Measurements from ENCODE around the gene OPN4. TPM values are rescaled to one million over a fixed set of nuclear protein-coding genes. Genes with fewer than 3 reads are reported as not detected.

Gene OPN4
- total and polyA plus RNA-seq, 10 donors, result not detected

DNA sequence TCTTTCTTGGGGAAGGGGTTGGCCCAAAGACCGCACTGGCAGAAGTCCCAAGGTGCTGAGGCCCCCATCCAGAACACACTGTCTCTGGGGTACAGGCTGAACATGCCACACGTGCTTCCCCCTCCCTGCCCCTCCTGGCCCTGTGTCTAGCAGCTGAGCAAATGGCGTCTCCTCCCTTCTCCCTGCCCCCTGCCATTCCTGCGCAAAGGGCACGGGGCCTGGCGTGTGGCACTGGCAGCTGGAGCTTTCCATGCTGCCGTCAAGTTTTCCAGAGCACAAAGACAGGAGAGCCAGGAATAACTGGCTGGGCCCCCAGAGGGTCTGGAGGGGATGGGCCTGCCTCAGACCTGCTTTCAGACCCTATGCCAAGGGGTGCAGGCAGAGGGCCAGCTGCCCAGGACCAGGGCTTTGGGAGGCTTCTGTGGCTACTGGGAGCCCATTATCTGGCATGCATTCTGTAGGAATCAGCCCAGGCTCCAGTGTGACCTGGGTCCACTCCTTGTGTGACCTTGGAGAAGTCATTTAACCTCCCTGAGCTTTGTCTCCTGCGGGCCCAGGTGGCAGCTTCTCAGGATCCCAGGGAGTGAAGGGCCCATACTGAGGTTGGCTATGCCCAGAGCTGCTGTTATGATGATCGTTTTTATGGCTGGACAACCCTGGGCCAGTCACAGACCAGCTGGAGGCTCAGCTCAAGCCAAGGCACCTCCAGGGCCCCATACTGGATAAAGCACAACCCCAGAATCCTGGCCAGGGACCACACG, 13.3 kb downstream of the OPN4 start:
- Histone ChIP-seq H3K9me3 (no peaks in the 10 kb centered on the region), H3K4me1 (peaks cover 0 to 7% (median 0%) of the 10 kb centered on the region in 6 donors), H3K27me3 (replicated peaks in 1 of 7) (peaks cover 0 to 17% (median 0%) of the 10 kb centered on the region in 7 donors), H3K36me3 (no peaks in the 10 kb centered on the region), H3K27ac (no peak overlapping the region), H3K4me3 (no peak overlapping the region)
- no peak for DNase-seq
- TF ChIP-seq, protein P1, sequence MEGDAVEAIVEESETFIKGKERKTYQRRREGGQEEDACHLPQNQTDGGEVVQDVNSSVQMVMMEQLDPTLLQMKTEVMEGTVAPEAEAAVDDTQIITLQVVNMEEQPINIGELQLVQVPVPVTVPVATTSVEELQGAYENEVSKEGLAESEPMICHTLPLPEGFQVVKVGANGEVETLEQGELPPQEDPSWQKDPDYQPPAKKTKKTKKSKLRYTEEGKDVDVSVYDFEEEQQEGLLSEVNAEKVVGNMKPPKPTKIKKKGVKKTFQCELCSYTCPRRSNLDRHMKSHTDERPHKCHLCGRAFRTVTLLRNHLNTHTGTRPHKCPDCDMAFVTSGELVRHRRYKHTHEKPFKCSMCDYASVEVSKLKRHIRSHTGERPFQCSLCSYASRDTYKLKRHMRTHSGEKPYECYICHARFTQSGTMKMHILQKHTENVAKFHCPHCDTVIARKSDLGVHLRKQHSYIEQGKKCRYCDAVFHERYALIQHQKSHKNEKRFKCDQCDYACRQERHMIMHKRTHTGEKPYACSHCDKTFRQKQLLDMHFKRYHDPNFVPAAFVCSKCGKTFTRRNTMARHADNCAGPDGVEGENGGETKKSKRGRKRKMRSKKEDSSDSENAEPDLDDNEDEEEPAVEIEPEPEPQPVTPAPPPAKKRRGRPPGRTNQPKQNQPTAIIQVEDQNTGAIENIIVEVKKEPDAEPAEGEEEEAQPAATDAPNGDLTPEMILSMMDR (IDR thresholded peaks at IDR 0.05 in 8 of 11, conservative IDR thresholded peaks at IDR 0.05 in 3 of 11), result no peak
- TF ChIP-seq POLR2AphosphoS5 (IDR thresholded peaks at IDR 0.05), result no peak
- no peak for TF ChIP-seq POLR2A (IDR thresholded peaks at IDR 0.05)
- intact Hi-C loops (cut with DNase I; ENCODE audit: low total_unique reads), result no loop called here
- WGBS, 5 donors, result 76 to 93% (median 86%) methylated on average over 9 to 10 of the region's 10 CpGs

- no peaks in the 10 kb centered on the region for H3K9me3 ChIP-seq
- H3K4me3 ChIP-seq, result no peak within 1 kb of the TSS
- intact Hi-C loops (cut with DNase I; ENCODE audit: low total_unique reads), result no loop called here
- H3K27me3 ChIP-seq (replicated peaks in 1 of 7), result peaks cover 0 to 23% (median 0%) of the 10 kb centered on the region in 7 donors
- TF ChIP-seq POLR2AphosphoS5 (IDR thresholded peaks at IDR 0.05) (no peak), POLR2A (IDR thresholded peaks at IDR 0.05) (no peak)
- TF ChIP-seq, protein P1 (IDR thresholded peaks at IDR 0.05 in 8 of 11, conservative IDR thresholded peaks at IDR 0.05 in 3 of 11), result no peak
- no peak within 1 kb of the TSS for H3K27ac ChIP-seq
- no peak for DNase-seq
- H3K4me1 ChIP-seq, result peaks cover 0 to 7% (median 0%) of the 10 kb centered on the region in 6 donors
- 71 to 74% (median 72%) methylated on average over 13 to 23 of the region's 23 CpGs for WGBS, 5 donors
- H3K36me3 ChIP-seq, result no peaks in the 10 kb centered on the region
Measured at GRCh38 chr10:86668297-86669165, 14.2 kb downstream of the OPN4 start, which contains the start of gene LDB3. LDB3 (plus strand) TSS chr10:86668511; CDS start chr10:86668692, 181 bp downstream.

DNA sequence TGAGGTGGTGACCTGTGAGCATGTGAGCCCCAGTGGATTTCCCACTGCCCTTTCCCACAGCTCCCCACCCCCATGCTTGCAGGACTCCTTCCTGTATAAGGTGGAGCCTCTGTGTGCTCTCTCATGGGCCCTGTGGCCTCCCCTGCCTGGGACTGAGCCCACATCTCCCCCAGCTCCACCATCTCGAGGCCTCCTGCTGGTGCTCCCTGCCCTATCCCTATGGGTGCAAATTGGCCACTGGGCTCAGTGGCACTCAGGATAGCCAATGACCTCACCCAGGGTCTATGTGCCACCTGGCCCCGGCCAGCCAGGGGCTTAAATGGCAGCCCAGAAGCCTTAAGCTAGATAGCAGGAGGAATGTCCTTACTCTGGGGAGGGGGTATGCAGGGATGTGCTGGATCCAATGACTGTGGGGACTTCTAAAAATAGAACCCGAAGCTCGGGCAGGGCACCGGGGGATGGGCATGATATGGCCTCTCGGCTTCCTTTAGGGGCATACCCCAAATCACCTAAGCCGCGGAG, 16.0 kb downstream of the OPN4 start:
- TF ChIP-seq POLR2A (IDR thresholded peaks at IDR 0.05), result no peak
- Histone ChIP-seq H3K27ac (no peak overlapping the region), H3K9me3 (no peaks in the 10 kb centered on the region)

GRCh38 chr10:86670876-86671275, 16.5 kb downstream of the OPN4 start:
- H3K27me3 ChIP-seq (replicated peaks in 1 of 7), result peaks cover 0 to 23% (median 0%) of the 10 kb centered on the region in 7 donors
- H3K36me3 ChIP-seq, result no peaks in the 10 kb centered on the region
- H3K9me3 ChIP-seq, result no peaks in the 10 kb centered on the region
- TF ChIP-seq POLR2A (IDR thresholded peaks at IDR 0.05) (no peak), POLR2AphosphoS5 (IDR thresholded peaks at IDR 0.05) (no peak)
- DNase-seq, result no peak
- no peak overlapping the region for H3K4me3 ChIP-seq
- H3K27ac ChIP-seq, result no peak overlapping the region
- H3K4me1 ChIP-seq, result no peaks in the 10 kb centered on the region
- intact Hi-C loops (cut with DNase I; ENCODE audit: low total_unique reads), result no loop called here
- 84 to 96% (median 89%) methylated on average over 6 to 8 of the region's 8 CpGs for WGBS, 5 donors

More for the DNA sequence above, 16.0 kb downstream of the OPN4 start:
- DNase-seq, result no peak
- no peak overlapping the region for H3K4me3 ChIP-seq
- no peaks in the 10 kb centered on the region for H3K4me1 ChIP-seq
- H3K36me3 ChIP-seq, result no peaks in the 10 kb centered on the region
- WGBS, 5 donors, result 79 to 91% (median 88%) methylated on average over 8 of the region's 8 CpGs
- intact Hi-C loops (cut with DNase I; ENCODE audit: low total_unique reads), result no loop called here
- H3K27me3 ChIP-seq (replicated peaks in 1 of 7), result peaks cover 0 to 23% (median 0%) of the 10 kb centered on the region in 7 donors
